Raji (cell line): ENCODE data around the gene LYPD6B.

Experiments used
- POLR2A ChIP-seq: IDR thresholded peaks from 2 replicates; pipeline ENCODE4 v1.6.1; 2011; ENCODE audit warnings: low read depth, low read length, control low read depth; ENCODE audit not compliant: insufficient read depth

The LYPD6B gene

GRCh38 chr2:149004836-149005235 is 33.7 kb upstream of the LYPD6B start:
- TF ChIP-seq POLR2A: no peak

- TF ChIP-seq POLR2A: no peak
These were observed 32.9 kb upstream of the LYPD6B start for GRCh38 chr2:149005471-149006077.

- no peak for TF ChIP-seq POLR2A
These were observed 31.5 kb upstream of the LYPD6B start for GRCh38 chr2:149006883-149007543.

DNA sequence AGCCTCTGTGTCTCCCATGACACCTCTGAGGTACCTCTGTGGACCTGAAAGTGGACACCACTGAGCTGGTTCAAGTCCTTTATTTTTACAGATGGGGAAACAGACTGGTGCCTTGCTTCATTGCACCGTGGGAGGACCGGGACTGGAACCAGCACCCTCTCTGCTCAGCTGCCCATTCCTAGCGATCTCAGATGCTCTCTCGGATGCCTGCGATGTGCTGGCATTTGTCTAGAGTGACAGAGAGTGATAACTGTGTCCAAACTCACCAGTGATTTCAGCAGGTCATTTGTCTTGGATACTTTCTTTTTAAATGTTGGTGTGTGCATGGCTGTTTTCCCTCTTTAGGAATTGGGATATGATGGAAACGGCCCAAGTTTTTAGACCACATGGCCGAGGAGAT is 30.1 kb upstream of the LYPD6B start:
- no peak for TF ChIP-seq POLR2A

DNA sequence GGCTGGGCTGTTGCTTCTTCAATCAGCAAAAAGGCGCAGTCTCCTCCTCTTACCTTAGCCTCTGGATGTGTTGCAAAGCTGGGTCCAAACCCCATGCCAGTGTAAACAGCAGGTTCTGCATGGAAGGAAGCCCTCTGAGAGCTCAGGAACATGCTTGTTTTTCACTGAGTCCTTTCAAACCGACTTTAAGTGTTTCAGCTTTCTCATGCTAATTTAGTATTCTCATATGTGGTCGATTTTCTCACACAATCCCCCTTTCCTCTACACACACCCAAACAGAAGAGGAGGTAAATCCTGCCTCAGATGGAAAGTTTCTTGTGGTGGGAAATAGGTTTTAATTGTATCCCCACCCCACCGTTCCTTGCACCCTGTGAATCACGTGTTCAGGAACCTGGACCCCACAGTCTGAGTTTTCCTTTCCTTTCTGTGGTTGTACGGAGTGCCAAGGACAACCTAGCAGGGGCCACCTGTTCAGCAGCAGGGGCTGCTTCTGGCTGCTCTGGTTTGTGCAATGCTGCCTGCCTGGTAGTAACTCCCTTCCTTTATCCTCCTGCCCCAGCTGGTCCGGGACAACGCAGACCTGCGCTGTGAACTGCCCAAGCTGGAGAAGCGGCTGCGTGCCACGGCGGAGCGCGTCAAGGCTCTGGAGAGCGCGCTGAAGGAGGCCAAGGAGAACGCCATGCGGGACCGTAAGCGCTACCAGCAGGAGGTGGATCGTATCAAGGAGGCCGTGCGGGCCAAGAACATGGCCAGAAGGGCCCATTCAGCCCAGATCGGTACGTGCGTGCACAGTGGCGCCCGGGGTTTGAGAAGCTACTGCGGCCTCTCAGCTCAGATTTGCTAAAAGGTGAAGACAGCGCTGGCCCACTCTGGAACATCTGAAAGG is 28.7 kb upstream of the LYPD6B start:
- no peak for TF ChIP-seq POLR2A

DNA sequence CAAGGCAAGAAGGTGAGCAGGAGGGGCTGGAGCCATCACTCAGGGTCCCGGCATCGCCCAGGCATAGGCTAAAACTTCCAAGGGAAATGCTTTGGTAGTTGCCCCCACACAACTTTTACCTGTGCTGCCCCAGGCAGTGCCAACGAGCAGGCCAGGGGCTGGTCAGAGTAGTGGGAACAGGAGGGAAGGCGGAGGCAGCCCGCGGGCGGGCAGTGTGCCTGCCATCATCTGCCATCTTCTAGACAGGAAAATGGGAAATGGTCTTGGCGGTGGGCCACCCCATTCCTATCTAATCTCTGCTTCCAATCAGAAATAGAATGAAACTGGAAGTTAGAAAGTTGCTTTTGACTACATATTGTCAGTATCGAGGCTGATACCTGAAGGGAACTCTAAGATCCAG is 26.0 kb upstream of the LYPD6B start:
- TF ChIP-seq POLR2A: no peak

- TF ChIP-seq POLR2A: no peak
These were observed 23.0 kb upstream of the LYPD6B start for GRCh38 chr2:149015501-149015900.

DNA sequence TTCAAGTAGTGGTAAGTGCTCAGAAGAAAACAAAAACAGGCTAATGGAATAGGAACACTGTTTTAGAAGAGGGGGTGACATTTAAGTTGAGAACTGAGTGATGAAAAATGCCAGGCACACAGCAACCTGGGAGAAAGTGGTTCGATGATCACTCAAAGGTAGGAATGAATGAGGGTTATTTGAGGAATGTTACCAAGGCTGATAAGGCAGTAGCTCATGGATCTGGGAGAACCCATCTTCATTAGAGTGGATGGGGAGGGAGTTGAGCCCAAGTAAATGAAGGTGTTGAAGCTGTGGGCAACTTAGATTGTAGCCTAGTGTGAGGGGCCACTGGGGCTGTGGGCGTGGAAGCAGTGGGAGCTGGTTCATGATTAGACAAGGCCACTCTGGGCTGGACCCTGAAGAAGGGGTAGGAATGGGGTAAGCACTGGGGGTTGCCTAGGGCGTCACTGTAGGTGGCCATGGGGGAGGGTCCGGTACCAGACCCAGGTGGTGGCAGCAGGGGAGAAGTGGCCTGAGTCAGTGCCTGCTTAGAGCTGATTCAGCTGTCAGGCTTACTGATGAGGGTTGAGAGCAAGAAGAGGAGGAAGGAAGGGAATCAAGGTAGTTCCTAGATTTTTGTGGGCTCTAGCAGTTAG is 22.5 kb upstream of the LYPD6B start:
- no peak for TF ChIP-seq POLR2A

DNA sequence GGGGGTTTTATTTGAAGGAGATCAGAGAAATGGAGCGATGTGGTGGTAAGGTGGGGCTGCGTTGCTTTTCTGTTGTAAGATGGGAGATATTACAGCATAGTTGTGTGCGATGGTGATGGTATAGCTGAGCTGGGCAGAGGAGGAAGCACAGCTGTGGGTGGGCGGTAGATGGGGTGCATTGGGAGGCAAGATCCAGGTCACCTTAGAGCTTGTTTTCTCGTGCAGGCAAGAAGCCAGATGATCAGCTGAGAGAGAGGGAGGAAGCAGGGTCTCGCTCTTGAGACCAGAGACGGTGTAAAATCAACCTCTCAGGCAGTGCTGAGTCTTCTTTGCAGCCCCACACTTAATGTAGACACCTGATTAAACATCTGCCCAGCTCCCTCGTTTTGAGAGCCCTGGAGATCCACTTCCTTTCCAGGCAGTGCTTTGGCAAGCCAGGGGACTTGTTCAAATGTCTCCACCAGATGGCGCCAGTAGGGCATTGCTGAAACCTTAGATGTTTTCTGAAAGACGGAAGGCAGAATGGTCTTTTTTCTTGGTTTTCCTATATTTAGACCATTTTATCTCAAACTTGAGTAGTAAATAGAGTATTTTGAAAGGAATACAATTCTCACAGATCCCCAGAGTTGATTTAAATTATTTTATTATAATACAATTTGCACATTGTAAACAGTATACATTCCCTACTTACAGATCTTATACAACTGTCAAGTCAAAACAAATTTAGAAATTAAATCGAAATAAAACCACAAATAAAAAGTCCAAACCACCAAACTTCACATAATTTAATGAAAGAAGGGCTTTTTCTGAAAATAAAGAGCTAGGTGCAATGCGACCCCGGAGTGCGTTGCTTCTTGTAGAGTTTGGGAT is 21.1 kb upstream of the LYPD6B start:
- TF ChIP-seq POLR2A: no peak

- TF ChIP-seq POLR2A: 0 out of 2 replicates have a peak, but pooled peaks have one; percentile 11
These were observed 19.5 kb upstream of the LYPD6B start for GRCh38 chr2:149018981-149019380.

DNA sequence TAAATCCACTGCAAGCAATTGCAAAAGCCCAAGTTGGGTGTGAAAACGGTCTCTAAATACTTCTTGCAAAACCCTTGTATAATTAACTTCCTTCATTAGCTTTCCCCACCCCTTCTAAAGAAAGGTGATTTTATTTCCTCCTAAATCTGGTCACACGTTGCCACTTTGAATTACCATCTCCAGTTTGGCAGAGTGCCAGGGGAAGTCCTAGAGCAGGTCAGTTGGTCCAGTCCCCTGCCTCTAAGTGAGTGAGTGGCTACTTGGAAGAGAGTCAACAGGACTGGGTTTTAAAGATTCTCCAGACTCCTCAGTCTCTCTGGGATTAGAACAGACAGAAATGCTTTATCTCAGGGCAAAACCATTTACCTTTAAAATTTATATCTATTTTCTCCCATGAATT is 18.7 kb upstream of the LYPD6B start:
- TF ChIP-seq POLR2A: peak; percentile 19; the same call in 1 of the 2 replicates

DNA sequence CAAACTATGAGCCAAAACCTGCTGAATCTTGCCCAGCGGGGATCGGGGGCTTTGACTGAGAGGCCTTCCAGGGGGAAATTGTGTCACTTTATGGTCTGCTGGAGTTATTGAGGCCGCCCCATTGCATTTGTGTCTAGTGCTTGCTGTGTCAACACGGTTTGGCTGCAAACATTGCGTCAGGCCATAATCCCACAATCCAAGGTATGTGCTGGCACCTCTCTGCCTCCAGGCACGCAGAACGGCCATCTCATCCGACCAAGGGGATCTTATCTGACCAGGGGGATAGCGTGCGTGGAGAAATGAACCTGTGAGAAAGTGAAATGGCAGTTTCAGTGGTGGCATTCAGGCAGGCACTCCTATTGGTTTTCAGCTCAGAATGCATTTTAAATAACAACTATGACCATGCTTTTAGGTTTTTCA is 18.1 kb upstream of the LYPD6B start:
- TF ChIP-seq POLR2A: no peak

- no peak for TF ChIP-seq POLR2A
These were observed 17.2 kb upstream of the LYPD6B start for GRCh38 chr2:149021271-149021719.

- TF ChIP-seq POLR2A: peak; percentile 57; the same call in 1 of the 2 replicates
These were observed 16.7 kb upstream of the LYPD6B start for GRCh38 chr2:149021761-149022160.
